GM21786 (cell line): ENCODE measurements around the gene EMC9.

Experiments used
- ATAC-seq: cut with Tn5 transposase; IDR thresholded peaks from one replicate; pipeline ENCODE4 v1.9.1; 2021; ENCODE audit not compliant: unreplicated experiment

EMC9 gene

GRCh38 chr14:24141097-24141880 lies at the start of gene EMC9:
Gene EMC9, minus strand, starts transcription at chr14:24141591. Its CDS starts 287 bp downstream, at chr14:24141304.
- ATAC-seq, result peak; percentile 89

GRCh38 chr14:24190416-24190815 lies 49.0 kb upstream of the EMC9 start:
- no peak for ATAC-seq

GRCh38 chr14:24189460-24189859 lies 48.1 kb upstream of the EMC9 start:
- no peak for ATAC-seq

- ATAC-seq, result no peak
Observed at GRCh38 chr14:24189059-24189375, 47.6 kb upstream of the EMC9 start.

GRCh38 chr14:24188251-24189058 lies 47.1 kb upstream of the EMC9 start, which contains the start of gene IPO4:
Gene IPO4, minus strand, starts transcription at chr14:24188816. Its CDS starts 29 bp downstream, at chr14:24188787.
- peak; percentile 96 for ATAC-seq

- ATAC-seq, result no peak
Observed at GRCh38 chr14:24187539-24187915, 46.1 kb upstream of the EMC9 start.

GRCh38 chr14:24186831-24187538 lies 45.6 kb upstream of the EMC9 start:
- no peak for ATAC-seq

- ATAC-seq, result no peak
Observed at GRCh38 chr14:24185741-24186140, 44.4 kb upstream of the EMC9 start.

GRCh38 chr14:24185026-24185425 lies 43.6 kb upstream of the EMC9 start:
- ATAC-seq, result no peak

- no peak for ATAC-seq
Observed at GRCh38 chr14:24184104-24184970, 42.9 kb upstream of the EMC9 start.

GRCh38 chr14:24183014-24183481 lies 41.7 kb upstream of the EMC9 start:
- no peak for ATAC-seq

GRCh38 chr14:24182110-24182882 lies 40.9 kb upstream of the EMC9 start:
- ATAC-seq, result no peak

GRCh38 chr14:24181371-24182077 lies 40.1 kb upstream of the EMC9 start:
- no peak for ATAC-seq

- ATAC-seq, result no peak
Observed at GRCh38 chr14:24179961-24180796, 38.8 kb upstream of the EMC9 start.

- no peak for ATAC-seq
Observed at GRCh38 chr14:24179294-24179960, 38.0 kb upstream of the EMC9 start.

GRCh38 chr14:24178399-24179178 lies 37.2 kb upstream of the EMC9 start:
- ATAC-seq, result no peak

GRCh38 chr14:24177891-24178290 lies 36.5 kb upstream of the EMC9 start:
- no peak for ATAC-seq
